A549 (cell line): ENCODE data around the gene ARMH1. TPM values are rescaled to one million over a fixed set of nuclear protein-coding genes. Genes with fewer than 3 reads are reported as not detected.

Experiments
- ATAC-seq, 2 experiments: fragments of 200-7000 bp in 1 of 2; fragments of >200 bp in 1 of 2; cut with Nextera tagmentation in 1 of 2; cut with Tn5 transposase in 1 of 2; 3 replicates each; pipeline versions ENCODE4 v1.8.0 to v1.9.1; 2018 to 2020; ENCODE audit warnings: mild to moderate bottlenecking in 1 of 2, moderate library complexity in 1 of 2
- CTCF ChIA-PET: fragments of 300-600 bp; sonication (Branson Sonifier 250); formaldehyde crosslinking; extraction: SDS; loops from one replicate; lab custom pipeline; 2021; ENCODE audit warnings: antibody characterized with exemption, inconsistent platforms; lab: Yijun Ruan, JAX
- POLR2A ChIA-PET: fragments of 350-600 bp; formaldehyde crosslinking; extraction: SDS; loops from one replicate; lab custom pipeline; 2021; ENCODE audit warnings: antibody characterized with exemption, inconsistent platforms; lab: Yijun Ruan, JAX
- DNase-seq, 2 experiments: peaks; one replicate each; pipeline versions ENCODE4 v3.0.0 to v3.0.0-alpha.2; 2011 to 2016; ENCODE audit warnings: low read depth in 1 of 2, low spot score in 1 of 2
- FAIRE-seq: peaks from 2 replicates; lab custom pipeline; 2011; peaks lifted over from hg19 to GRCh38; lab: Jason Lieb, UNC
- H3K27ac ChIP-seq, 2 experiments: fragments of >200 bp; sonication (Bioruptor Twin); formaldehyde crosslinking; 3 replicates each; pipeline ENCODE4 v1.5.1; 2016 to 2017
- H3K4me1 ChIP-seq: fragments of >200 bp; sonication (Bioruptor Twin); formaldehyde crosslinking; 3 replicates; pipeline ENCODE4 v1.6.1; 2016
- H3K4me2 ChIP-seq: fragments of >200 bp; sonication (Bioruptor Twin); formaldehyde crosslinking; 3 replicates; pipeline ENCODE4 v1.6.1; 2016
- H3K4me3 ChIP-seq: fragments of >200 bp; sonication (Bioruptor Twin); formaldehyde crosslinking; 3 replicates; pipeline ENCODE4 v1.5.1; 2016
- H3K9me3 ChIP-seq: fragments of >200 bp; sonication (Bioruptor Twin); formaldehyde crosslinking; 3 replicates; pipeline ENCODE4 v1.6.1; 2016
- CBX2 ChIP-seq: fragments of 200-600 bp; sonication (generic); IDR thresholded peaks from 2 replicates; pipeline ENCODE4 v1.6.1; 2016; ENCODE audit warnings: low read depth, mild to moderate bottlenecking, borderline replicate concordance
- CBX8 ChIP-seq: fragments of 200-600 bp; sonication (generic); IDR thresholded peaks from 2 replicates; pipeline ENCODE4 v1.6.1; 2016
- EHMT2 ChIP-seq: fragments of 200-600 bp; sonication (generic); IDR thresholded peaks from 2 replicates; pipeline ENCODE4 v1.6.1; 2016; ENCODE audit warnings: antibody characterized with exemption, low read depth, mild to moderate bottlenecking, moderate library complexity
- ELK1 ChIP-seq: fragments of 150-350 bp; IDR thresholded peaks from 2 replicates; pipeline ENCODE4 v1.6.1; 2014; ENCODE audit warnings: low read depth, mild to moderate bottlenecking, low read length
- EP300 ChIP-seq, 2 experiments: fragments of >200 bp; sonication (Bioruptor Twin); formaldehyde crosslinking; IDR thresholded peaks; 2 replicates in 1 of 2; 3 replicates in 1 of 2; pipeline ENCODE4 v1.6.1; 2016 to 2017
- ESRRA ChIP-seq: fragments of 150-350 bp; IDR thresholded peaks from 2 replicates; pipeline ENCODE4 v1.6.1; 2014; ENCODE audit warnings: mild to moderate bottlenecking, low read length, borderline replicate concordance
- FOXS1 ChIP-seq: fragments of 250-450 bp; sonication (Bioruptor Pico); IDR thresholded peaks from 2 replicates; pipeline ENCODE4 v1.5.0; 2020; ENCODE audit warnings: mild to moderate bottlenecking, moderate library complexity
- HEYL ChIP-seq: fragments of 250-450 bp; sonication (Bioruptor Pico); IDR thresholded peaks from 2 replicates; pipeline ENCODE4 v1.8.0; 2021; ENCODE audit warnings: mild to moderate bottlenecking, moderate library complexity
- HMGXB4 ChIP-seq: fragments of 250-450 bp; sonication (Bioruptor Pico); IDR thresholded peaks from 2 replicates; pipeline ENCODE4 v1.5.0; 2021; ENCODE audit warnings: mild to moderate bottlenecking, moderate library complexity, borderline replicate concordance
- JUN ChIP-seq, 2 experiments: fragments of >200 bp; sonication (Bioruptor Twin); formaldehyde crosslinking; IDR thresholded peaks; 2 replicates in 1 of 2; 3 replicates in 1 of 2; pipeline ENCODE4 v1.6.1; 2016 to 2017
- JUNB ChIP-seq: fragments of >200 bp; sonication (Bioruptor Twin); formaldehyde crosslinking; IDR thresholded peaks from 2 replicates; pipeline ENCODE4 v1.6.1; 2016
- MAX ChIP-seq: IDR thresholded peaks from 2 replicates; pipeline ENCODE4 v1.6.1; 2012
- MYC ChIP-seq: IDR thresholded peaks from 2 replicates; pipeline ENCODE4 v1.6.1; 2012; ENCODE audit warnings: mild to moderate bottlenecking, inconsistent platforms, low read length, improper control_type of control experiment, borderline replicate concordance
- NPAS2 ChIP-seq: fragments of 250-450 bp; sonication (Bioruptor Pico); IDR thresholded peaks from 2 replicates; pipeline ENCODE4 v1.8.0; 2022; ENCODE audit warnings: mild to moderate bottlenecking, moderate library complexity, borderline replicate concordance
- PBX3 ChIP-seq: IDR thresholded peaks from 2 replicates; pipeline ENCODE4 v1.6.1; 2012
- POLR2AphosphoS2 ChIP-seq: conservative IDR thresholded peaks from 2 replicates; pipeline ENCODE4 v1.6.1; 2012; ENCODE audit warnings: low read length, improper control_type of control experiment, inconsistent platforms
- RAD21 ChIP-seq, 2 experiments: fragments of >200 bp in 1 of 2; sonication (Bioruptor Twin) in 1 of 2; formaldehyde crosslinking in 1 of 2; IDR thresholded peaks in 1 of 2; conservative IDR thresholded peaks in 1 of 2; 2 replicates in 1 of 2; 3 replicates in 1 of 2; pipeline ENCODE4 v1.6.1; 2012 to 2018; ENCODE audit warnings: inconsistent platforms in 1 of 2
- RCOR1 ChIP-seq: fragments of 150-350 bp; IDR thresholded peaks from 2 replicates; pipeline ENCODE4 v1.6.1; 2014; ENCODE audit warnings: antibody characterized with exemption, low read length, low read depth
- SMC3 ChIP-seq: fragments of >200 bp; sonication (Bioruptor Twin); formaldehyde crosslinking; IDR thresholded peaks from 3 replicates; pipeline ENCODE4 v1.6.1; 2018; ENCODE audit warnings: inconsistent platforms
- TP53 ChIP-seq: fragments of 250-450 bp; sonication (Bioruptor Pico); IDR thresholded peaks from 2 replicates; pipeline ENCODE4 v1.5.0; 2021; ENCODE audit warnings: mild to moderate bottlenecking, moderate library complexity
- USF2 ChIP-seq: fragments of 450-650 bp; IDR thresholded peaks from 2 replicates; pipeline ENCODE4 v1.6.1; 2014; ENCODE audit warnings: antibody characterized with exemption
- ZC3H11A ChIP-seq: fragments of 450-650 bp; IDR thresholded peaks from 2 replicates; pipeline ENCODE4 v1.6.1; 2014; ENCODE audit warnings: antibody characterized with exemption, mild to moderate bottlenecking
- ZFP36 ChIP-seq: fragments of 450-650 bp; IDR thresholded peaks from 2 replicates; pipeline ENCODE4 v1.6.1; 2014; ENCODE audit warnings: borderline replicate concordance; ENCODE audit not compliant: partially characterized antibody
- ZSCAN20 ChIP-seq: fragments of 250-450 bp; sonication (Bioruptor Pico); IDR thresholded peaks from 2 replicates; pipeline ENCODE4 v1.8.0; 2022; ENCODE audit warnings: mild to moderate bottlenecking, moderate library complexity
- WGBS: methylation state at CpG from one replicate; pipeline ENCODE4 v1.1.6; 2017; ENCODE audit errors: missing lambda C conversion rate; 5-methylcytosine and 5-hydroxymethylcytosine counted together
- polyA plus RNA-seq, 4 experiments: library from polyadenylated mRNA; depleted of rRNA in 3 of 4; stranded (reverse); fragments of >200 nt; fragmentation: RNase III in 1 of 4; extraction: RNeasy Plus Mini Kit Qiagen cat#74134 plus additional on column Dnase treatment in 1 of 4; gene quantifications; 2 replicates in 3 of 4; 3 replicates in 1 of 4; pipeline ENCODE4 v1.2.3, GENCODE V29; 2011 to 2017

Gene ARMH1
- polyA plus RNA-seq, 2 of the 4 experiments (the other 2 are of a cell fraction) = 2.4 to 2.7 TPM

GRCh38 chr1:44718091-44718490 lies 43.6 kb downstream of the ARMH1 start:
- ChIA-PET POLR2A (no interaction called here), CTCF (interaction anchor here (0.8 to 1.8 kb wide), 8 partner anchors 10 to 65 kb away, joined by 3 to 8 read pairs (median 4); partner anchors contain the start of gene RNU5D-1)

GRCh38 chr1:44719318-44719717 lies 44.8 kb downstream of the ARMH1 start:
- ATAC-seq = no peak
- no peak for FAIRE-seq
- H3K4me2 ChIP-seq = no peak overlapping the region
- H3K4me3 ChIP-seq = no peak overlapping the region
- H3K9me3 ChIP-seq = no peaks in the 10 kb centered on the region
- POLR2A ChIA-PET = no interaction called here
- no peak overlapping the region for H3K27ac ChIP-seq
- TF ChIP-seq SMC3 (no peak), JUNB (no peak), CBX8 (no peak), EP300 (IDR thresholded peaks at IDR 0.05) (no peak)
- no peak for DNase-seq
- CTCF ChIA-PET = interaction anchor here (0.6 to 1.8 kb wide), 5 partner anchors 10 to 75 kb away, joined by 3 to 8 read pairs (median 4); partner anchors contain the start of genes BEST4 and RNU5D-1
- WGBS = 77% methylated on average over 5 of the region's 5 CpGs
- peaks cover 6% of the 10 kb centered on the region; the same call in 1 of the 3 replicates for H3K4me1 ChIP-seq

More at GRCh38 chr1:44718091-44718490, 43.6 kb downstream of the ARMH1 start:
- FAIRE-seq (no peak), ATAC-seq (no peak), DNase-seq (no peak)
- no peak overlapping the region for H3K4me2 ChIP-seq
- H3K27ac ChIP-seq = no peak overlapping the region
- no peaks in the 10 kb centered on the region for H3K9me3 ChIP-seq
- 78% methylated on average over 6 of the region's 6 CpGs for WGBS
- TF ChIP-seq MYC = no peak
- TF ChIP-seq TP53 (CRISPR knock-in tag) = no peak
- no peak for TF ChIP-seq EHMT2
- TF ChIP-seq ZSCAN20 (CRISPR knock-in tag) = no peak
- no peak for TF ChIP-seq FOXS1 (CRISPR knock-in tag)
- TF ChIP-seq POLR2AphosphoS2 = no peak
- TF ChIP-seq PBX3 = no peak
- no peak for TF ChIP-seq ELK1
- TF ChIP-seq MAX = no peak
- no peak for TF ChIP-seq HEYL (CRISPR knock-in tag)
- TF ChIP-seq ESRRA = no peak
- TF ChIP-seq NPAS2 = no peak
- no peak for TF ChIP-seq USF2
- no peak for TF ChIP-seq ZFP36
- no peak for TF ChIP-seq HMGXB4
- no peak overlapping the region for H3K4me3 ChIP-seq
- peaks cover 11% of the 10 kb centered on the region; the same call in 1 of the 3 replicates for H3K4me1 ChIP-seq

GRCh38 chr1:44720281-44720680 lies 45.8 kb downstream of the ARMH1 start:
- Histone ChIP-seq H3K4me3 (no peak overlapping the region), H3K4me2 (no peak overlapping the region), H3K4me1 (peaks cover 6% of the 10 kb centered on the region; the same call in 1 of the 3 replicates), H3K27ac (no peak overlapping the region), H3K9me3 (no peaks in the 10 kb centered on the region)
- FAIRE-seq = no peak
- CTCF ChIA-PET = interaction anchor here (0.6 kb wide), 1 partner anchor 68 kb away, joined by 3 read pairs; the partner anchor contains the start of gene BEST4
- POLR2A ChIA-PET = interaction anchor here (2.0 kb wide), 1 partner anchor 46 kb away, joined by 28 read pairs; the partner anchor contains the start of genes ARMH1 and TMEM53
- ATAC-seq = no peak
- DNase-seq = no peak
- TF ChIP-seq ZC3H11A (no peak), CBX2 (no peak), EP300 (IDR thresholded peaks at IDR 0.05) (no peak), JUN (IDR thresholded peaks at IDR 0.05) (no peak), RCOR1 (no peak), PBX3 (no peak), RAD21 (conservative IDR thresholded peaks at IDR 0.05 in 1 of 2, IDR thresholded peaks at IDR 0.05 in 1 of 2) (no peak)
- WGBS = 87% methylated on average over 4 of the region's 4 CpGs
